Fibroblast of lung (primary cell): Measurements from ENCODE around the gene DNAAF2. TPM values are rescaled to one million over a fixed set of nuclear protein-coding genes. Genes with fewer than 3 reads are reported as not detected.

Experiments
- DNase-seq, 2 donors: peaks; one replicate each; pipeline versions ENCODE4 v3.0.0 to v3.0.0-alpha.2; 2010; ENCODE audit warnings: low read depth in 2 of 2
- H2AFZ ChIP-seq: 2 replicates; pipeline ENCODE4 v1.5.1; 2012; ENCODE audit warnings: low read length, control low read depth, inconsistent platforms
- H3K27ac ChIP-seq: 2 replicates; pipeline ENCODE4 v1.5.1; 2011; ENCODE audit warnings: low read length, control low read depth; ENCODE audit not compliant: insufficient read depth
- H3K27me3 ChIP-seq: 2 replicates; pipeline ENCODE4 v1.5.1; 2011; ENCODE audit warnings: mild to moderate bottlenecking, low read length; ENCODE audit not compliant: control insufficient read depth, insufficient read depth
- H3K36me3 ChIP-seq: 2 replicates; pipeline ENCODE4 v1.5.1; 2011; ENCODE audit warnings: low read length; ENCODE audit not compliant: control insufficient read depth, insufficient read depth
- H3K4me1 ChIP-seq: 2 replicates; pipeline ENCODE4 v1.5.1; 2011; ENCODE audit warnings: low read length; ENCODE audit not compliant: control insufficient read depth, insufficient read depth; ENCODE audit errors: extremely low read depth
- H3K4me2 ChIP-seq: 2 replicates; pipeline ENCODE4 v1.5.1; 2011; ENCODE audit warnings: low read length, control low read depth; ENCODE audit not compliant: insufficient read depth; ENCODE audit errors: extremely low read depth
- H3K4me3 ChIP-seq, 4 experiments: fragments of 200-600 bp in 1 of 4; sonication (generic) in 1 of 4; replicated peaks in 1 of 4; 2 replicates each; pipeline ENCODE4 v1.5.1; 2011 to 2016; ENCODE audit warnings: low read length in 4 of 4, low read depth in 3 of 4, mild to moderate bottlenecking in 3 of 4, control low read depth in 2 of 4, inconsistent platforms in 1 of 4, mixed read lengths in 1 of 4; ENCODE audit not compliant: insufficient read depth in 1 of 4; ENCODE audit errors: control extremely low read depth in 1 of 4
- H3K79me2 ChIP-seq: 2 replicates; pipeline ENCODE4 v1.5.1; 2012; ENCODE audit warnings: mild to moderate bottlenecking, low read length, inconsistent platforms; ENCODE audit not compliant: control insufficient read depth, insufficient read depth
- H3K9ac ChIP-seq: 2 replicates; pipeline ENCODE4 v1.5.1; 2011; ENCODE audit warnings: mild to moderate bottlenecking, low read length, control low read depth; ENCODE audit not compliant: insufficient read depth
- H3K9me3 ChIP-seq: 2 replicates; pipeline ENCODE4 v1.5.1; 2012; ENCODE audit warnings: low read depth, low read length; ENCODE audit not compliant: control insufficient read depth, insufficient read depth
- H4K20me1 ChIP-seq: 2 replicates; pipeline ENCODE4 v1.5.1; 2011; ENCODE audit warnings: low read length; ENCODE audit not compliant: control insufficient read depth, insufficient read depth; ENCODE audit errors: extremely low read depth
- EZH2 ChIP-seq: IDR thresholded peaks from 2 replicates; pipeline ENCODE4 v1.5.1; 2012; ENCODE audit warnings: low read length, control low read depth, mild to moderate bottlenecking; ENCODE audit errors: missing control alignments
- polyA minus RNA-seq: library from RNA; depleted of rRNA, polyadenylated mRNA; stranded (reverse); fragments of >200 nt; gene quantifications from 2 replicates; pipeline ENCODE4 v1.2.3, GENCODE V29; 2011; ENCODE audit warnings: low replicate concordance
- polyA plus RNA-seq, 2 donors: library from polyadenylated mRNA; depleted of rRNA in 1 of 2; stranded (reverse) in 1 of 2; unstranded in 1 of 2; fragments of >200 nt; gene quantifications; 2 replicates each; pipeline ENCODE4 v1.2.1, GENCODE V29; 2011 to 2012; ENCODE audit warnings: missing spikeins in 1 of 2
- total RNA-seq: library from RNA; depleted of rRNA; stranded (reverse); fragments of >200 nt; gene quantifications from 2 replicates; pipeline ENCODE4 v1.2.1, GENCODE V29; 2014
- TF ChIP-seq, protein P1 (sequence below), 2 donors: IDR thresholded peaks in 1 of 2; conservative IDR thresholded peaks in 1 of 2; 1 replicate in 1 of 2; 2 replicates in 1 of 2; pipeline ENCODE4 v1.5.1; 2011 to 2012; ENCODE audit warnings: low read length in 2 of 2, control low read depth in 1 of 2, inconsistent platforms in 1 of 2, low read depth in 1 of 2, mild to moderate bottlenecking in 1 of 2

Gene DNAAF2, protein sequence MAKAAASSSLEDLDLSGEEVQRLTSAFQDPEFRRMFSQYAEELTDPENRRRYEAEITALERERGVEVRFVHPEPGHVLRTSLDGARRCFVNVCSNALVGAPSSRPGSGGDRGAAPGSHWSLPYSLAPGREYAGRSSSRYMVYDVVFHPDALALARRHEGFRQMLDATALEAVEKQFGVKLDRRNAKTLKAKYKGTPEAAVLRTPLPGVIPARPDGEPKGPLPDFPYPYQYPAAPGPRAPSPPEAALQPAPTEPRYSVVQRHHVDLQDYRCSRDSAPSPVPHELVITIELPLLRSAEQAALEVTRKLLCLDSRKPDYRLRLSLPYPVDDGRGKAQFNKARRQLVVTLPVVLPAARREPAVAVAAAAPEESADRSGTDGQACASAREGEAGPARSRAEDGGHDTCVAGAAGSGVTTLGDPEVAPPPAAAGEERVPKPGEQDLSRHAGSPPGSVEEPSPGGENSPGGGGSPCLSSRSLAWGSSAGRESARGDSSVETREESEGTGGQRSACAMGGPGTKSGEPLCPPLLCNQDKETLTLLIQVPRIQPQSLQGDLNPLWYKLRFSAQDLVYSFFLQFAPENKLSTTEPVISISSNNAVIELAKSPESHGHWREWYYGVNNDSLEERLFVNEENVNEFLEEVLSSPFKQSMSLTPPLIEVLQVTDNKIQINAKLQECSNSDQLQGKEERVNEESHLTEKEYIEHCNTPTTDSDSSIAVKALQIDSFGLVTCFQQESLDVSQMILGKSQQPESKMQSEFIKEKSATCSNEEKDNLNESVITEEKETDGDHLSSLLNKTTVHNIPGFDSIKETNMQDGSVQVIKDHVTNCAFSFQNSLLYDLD
- 9.1 and 10.3 TPM in 2 replicates for total RNA-seq
- 6.1 and 6.5 TPM in 2 replicates for polyA plus RNA-seq
- 4.2 and 5.3 TPM in 2 replicates for polyA plus RNA-seq (2012)
- 0.12 and 0.15 TPM in 2 replicates for polyA minus RNA-seq

DNA sequence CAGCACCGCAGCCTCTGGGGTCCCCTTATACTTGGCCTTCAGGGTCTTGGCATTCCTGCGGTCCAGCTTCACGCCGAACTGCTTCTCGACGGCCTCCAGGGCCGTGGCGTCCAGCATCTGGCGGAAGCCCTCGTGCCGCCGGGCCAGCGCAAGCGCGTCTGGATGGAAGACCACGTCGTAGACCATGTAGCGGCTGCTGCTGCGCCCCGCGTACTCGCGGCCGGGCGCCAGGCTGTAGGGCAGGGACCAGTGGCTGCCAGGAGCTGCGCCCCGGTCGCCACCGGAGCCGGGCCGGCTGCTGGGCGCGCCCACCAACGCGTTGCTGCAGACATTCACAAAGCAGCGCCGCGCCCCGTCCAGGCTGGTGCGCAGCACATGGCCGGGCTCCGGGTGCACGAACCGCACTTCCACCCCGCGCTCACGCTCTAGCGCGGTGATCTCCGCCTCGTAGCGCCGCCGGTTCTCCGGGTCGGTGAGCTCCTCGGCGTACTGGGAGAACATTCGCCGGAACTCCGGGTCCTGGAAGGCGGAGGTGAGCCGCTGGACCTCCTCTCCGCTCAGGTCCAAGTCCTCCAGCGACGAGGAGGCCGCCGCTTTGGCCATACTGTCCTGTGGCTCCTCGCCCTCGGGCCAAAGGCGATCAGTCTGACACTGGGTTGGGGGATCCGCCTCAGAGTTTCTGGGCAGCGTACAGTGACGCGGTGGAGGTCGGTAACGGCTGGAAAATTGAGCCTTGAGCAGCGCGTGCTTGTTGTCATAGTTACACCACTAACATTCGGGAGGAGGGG, at the start of gene DNAAF2:
Gene DNAAF2, minus strand, starts transcription at position 698 of the 788 bp plus-strand sequence. Its CDS starts 95 bp downstream, at position 603.
- no peaks in the 10 kb centered on the region for H3K27me3 ChIP-seq
- H3K79me2 ChIP-seq: peaks cover 56% of the 10 kb centered on the region
- H3K4me3 ChIP-seq: peak within 1 kb of the TSS; percentile 66 to 98 (median 90)
- H3K4me2 ChIP-seq: peak within 1 kb of the TSS; percentile 84
- no peak for TF ChIP-seq EZH2
- TF ChIP-seq, protein P1, sequence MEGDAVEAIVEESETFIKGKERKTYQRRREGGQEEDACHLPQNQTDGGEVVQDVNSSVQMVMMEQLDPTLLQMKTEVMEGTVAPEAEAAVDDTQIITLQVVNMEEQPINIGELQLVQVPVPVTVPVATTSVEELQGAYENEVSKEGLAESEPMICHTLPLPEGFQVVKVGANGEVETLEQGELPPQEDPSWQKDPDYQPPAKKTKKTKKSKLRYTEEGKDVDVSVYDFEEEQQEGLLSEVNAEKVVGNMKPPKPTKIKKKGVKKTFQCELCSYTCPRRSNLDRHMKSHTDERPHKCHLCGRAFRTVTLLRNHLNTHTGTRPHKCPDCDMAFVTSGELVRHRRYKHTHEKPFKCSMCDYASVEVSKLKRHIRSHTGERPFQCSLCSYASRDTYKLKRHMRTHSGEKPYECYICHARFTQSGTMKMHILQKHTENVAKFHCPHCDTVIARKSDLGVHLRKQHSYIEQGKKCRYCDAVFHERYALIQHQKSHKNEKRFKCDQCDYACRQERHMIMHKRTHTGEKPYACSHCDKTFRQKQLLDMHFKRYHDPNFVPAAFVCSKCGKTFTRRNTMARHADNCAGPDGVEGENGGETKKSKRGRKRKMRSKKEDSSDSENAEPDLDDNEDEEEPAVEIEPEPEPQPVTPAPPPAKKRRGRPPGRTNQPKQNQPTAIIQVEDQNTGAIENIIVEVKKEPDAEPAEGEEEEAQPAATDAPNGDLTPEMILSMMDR (conservative IDR thresholded peaks at IDR 0.05 in 1 of 2, IDR thresholded peaks at IDR 0.05 in 1 of 2; ENCODE audit: low read depth in 1 of 2, low read length in 2 of 2): no peak
- H3K27ac ChIP-seq: peak within 1 kb of the TSS; percentile 85
- no peaks in the 10 kb centered on the region for H4K20me1 ChIP-seq
- H2AFZ ChIP-seq: peak within 1 kb of the TSS; percentile 87
- DNase-seq: peak; percentile 69 to 80
- no peaks in the 10 kb centered on the region for H3K9me3 ChIP-seq
- peak within 1 kb of the TSS; percentile 91 for H3K9ac ChIP-seq
- peaks cover 2% of the 10 kb centered on the region for H3K4me1 ChIP-seq
- peaks cover 4% of the 10 kb centered on the region for H3K36me3 ChIP-seq

DNA sequence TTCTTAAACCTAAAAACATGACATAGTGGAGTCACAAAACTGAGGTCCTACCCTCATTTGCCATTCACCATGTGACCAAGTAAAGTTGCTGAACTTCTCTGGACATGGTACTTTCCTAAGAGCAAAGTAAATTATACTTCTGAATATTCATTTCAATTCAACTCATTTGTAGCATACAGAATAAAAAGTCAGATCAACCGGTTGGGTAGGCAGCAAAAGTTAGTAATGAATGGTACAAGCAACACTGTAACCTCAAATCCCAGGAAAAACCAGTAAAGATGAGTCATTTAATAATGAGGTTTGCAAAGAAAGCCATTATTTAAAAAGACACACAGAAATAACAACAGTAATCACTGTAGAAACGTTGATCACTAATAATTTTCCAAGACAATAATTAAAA, 44.2 kb upstream of the DNAAF2 start:
- no peak overlapping the region for H2AFZ ChIP-seq
- no peak overlapping the region for H3K27ac ChIP-seq
- DNase-seq: peak in 1 of 2 donors; percentile 53
- H3K9me3 ChIP-seq: no peaks in the 10 kb centered on the region
- no peak overlapping the region for H3K9ac ChIP-seq
- H3K4me2 ChIP-seq: no peak overlapping the region
- TF ChIP-seq EZH2: no peak
- TF ChIP-seq, protein P1 (conservative IDR thresholded peaks at IDR 0.05 in 1 of 2, IDR thresholded peaks at IDR 0.05 in 1 of 2; ENCODE audit: low read depth in 1 of 2, low read length in 2 of 2): no peak
- no peaks in the 10 kb centered on the region for H3K4me1 ChIP-seq
- H3K79me2 ChIP-seq: no peaks in the 10 kb centered on the region
- H3K36me3 ChIP-seq: no peaks in the 10 kb centered on the region
- H3K27me3 ChIP-seq: no peaks in the 10 kb centered on the region
- H4K20me1 ChIP-seq: no peaks in the 10 kb centered on the region
- no peak overlapping the region for H3K4me3 ChIP-seq
